Nephron progenitor cell (in vitro differentiated cells): ENCODE data around the gene CCNY.

ENCODE experiments used
- DNase-seq: peaks from one replicate; pipeline ENCODE4 v3.0.0; 2021
- H3K27ac Mint-ChIP-seq: 2 replicates; pipeline ENCODE4 v1.8.0; 2021; ENCODE audit warnings: mild to moderate bottlenecking, moderate library complexity, mixed read lengths
- H3K27me3 Mint-ChIP-seq: 2 replicates; pipeline ENCODE4 v1.8.0; 2021; ENCODE audit warnings: mild to moderate bottlenecking, low read depth, mixed read lengths; ENCODE audit not compliant: poor library complexity
- H3K36me3 Mint-ChIP-seq: 2 replicates; pipeline ENCODE4 v1.8.0; 2021; ENCODE audit warnings: low read depth, mixed read lengths
- H3K4me1 Mint-ChIP-seq: 2 replicates; pipeline ENCODE4 v1.8.0; 2021; ENCODE audit warnings: mixed read lengths
- H3K4me3 Mint-ChIP-seq: 2 replicates; pipeline ENCODE4 v1.8.0; 2021; ENCODE audit warnings: mild to moderate bottlenecking, moderate library complexity, mixed read lengths
- H3K9me3 Mint-ChIP-seq: 2 replicates; pipeline ENCODE4 v1.8.0; 2021; ENCODE audit warnings: mild to moderate bottlenecking, moderate library complexity, mixed read lengths
- TF ChIP-seq, protein P1 (sequence below): fragments of 200-600 bp; sonication (generic); IDR thresholded peaks from 2 replicates; pipeline ENCODE4 v1.5.0; 2021; ENCODE audit warnings: antibody characterized with exemption

The CCNY gene

DNA sequence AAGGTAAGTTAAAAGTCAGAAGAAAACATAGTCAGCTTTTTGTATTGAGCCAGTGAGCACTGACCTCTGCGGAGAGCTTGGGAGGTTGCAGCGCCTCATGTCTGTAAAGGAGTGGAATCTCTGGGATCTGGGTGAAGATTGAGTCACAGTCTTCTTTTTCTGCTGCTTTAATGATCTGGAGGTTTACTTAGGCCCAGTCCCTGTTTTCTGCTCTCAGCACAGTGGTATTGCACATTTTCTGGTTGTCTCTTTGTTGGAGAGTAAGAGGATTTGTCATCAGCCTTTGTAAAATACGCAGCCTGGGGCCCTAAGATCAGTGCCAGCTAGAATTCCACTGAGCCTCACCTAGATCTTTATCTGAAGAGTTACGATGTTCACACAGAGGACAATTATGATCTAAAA is 210.5 kb downstream of the CCNY start:
- Mint-ChIP-seq H3K27me3 (no peaks in the 10 kb centered on the region), H3K27ac (peak overlapping the region; percentile 89), H3K36me3 (peaks cover 25% of the 10 kb centered on the region), H3K4me3 (no peak overlapping the region), H3K9me3 (no peaks in the 10 kb centered on the region), H3K4me1 (peaks cover 4% of the 10 kb centered on the region)
- no peak for DNase-seq
- TF ChIP-seq, protein P1, sequence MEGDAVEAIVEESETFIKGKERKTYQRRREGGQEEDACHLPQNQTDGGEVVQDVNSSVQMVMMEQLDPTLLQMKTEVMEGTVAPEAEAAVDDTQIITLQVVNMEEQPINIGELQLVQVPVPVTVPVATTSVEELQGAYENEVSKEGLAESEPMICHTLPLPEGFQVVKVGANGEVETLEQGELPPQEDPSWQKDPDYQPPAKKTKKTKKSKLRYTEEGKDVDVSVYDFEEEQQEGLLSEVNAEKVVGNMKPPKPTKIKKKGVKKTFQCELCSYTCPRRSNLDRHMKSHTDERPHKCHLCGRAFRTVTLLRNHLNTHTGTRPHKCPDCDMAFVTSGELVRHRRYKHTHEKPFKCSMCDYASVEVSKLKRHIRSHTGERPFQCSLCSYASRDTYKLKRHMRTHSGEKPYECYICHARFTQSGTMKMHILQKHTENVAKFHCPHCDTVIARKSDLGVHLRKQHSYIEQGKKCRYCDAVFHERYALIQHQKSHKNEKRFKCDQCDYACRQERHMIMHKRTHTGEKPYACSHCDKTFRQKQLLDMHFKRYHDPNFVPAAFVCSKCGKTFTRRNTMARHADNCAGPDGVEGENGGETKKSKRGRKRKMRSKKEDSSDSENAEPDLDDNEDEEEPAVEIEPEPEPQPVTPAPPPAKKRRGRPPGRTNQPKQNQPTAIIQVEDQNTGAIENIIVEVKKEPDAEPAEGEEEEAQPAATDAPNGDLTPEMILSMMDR, result no peak

DNA sequence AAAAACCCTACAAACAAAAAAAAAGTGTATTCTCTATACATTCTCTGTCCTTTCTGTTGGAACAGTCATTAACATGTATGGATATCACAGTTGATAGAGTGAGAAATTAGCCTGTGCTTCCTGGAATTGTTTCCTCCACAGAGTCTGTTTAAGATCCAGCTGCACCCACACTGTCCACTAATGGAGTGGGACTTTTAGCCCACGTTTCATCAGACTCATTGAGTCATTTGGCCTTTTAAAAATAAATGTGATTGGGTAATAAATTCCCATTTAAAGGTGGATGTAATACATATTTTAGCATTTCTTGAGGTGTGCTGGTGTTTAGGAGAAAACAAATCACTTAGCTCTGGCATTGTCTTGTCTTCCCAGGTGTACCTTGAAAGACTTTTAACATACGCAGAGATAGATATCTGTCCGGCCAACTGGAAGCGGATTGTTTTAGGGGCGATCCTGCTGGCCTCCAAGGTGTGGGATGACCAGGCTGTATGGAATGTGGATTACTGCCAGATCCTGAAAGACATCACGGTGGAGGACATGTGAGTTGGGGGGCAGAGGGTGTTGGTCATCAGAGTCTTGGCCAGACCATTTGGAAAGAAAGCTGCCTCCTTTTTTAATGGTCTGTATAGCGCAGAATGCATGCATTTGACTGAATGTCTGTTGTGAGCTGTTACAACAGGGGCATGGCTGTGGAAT is 216.5 kb downstream of the CCNY start:
- Mint-ChIP-seq H3K4me1 (peaks cover 11% of the 10 kb centered on the region), H3K36me3 (peaks cover 19% of the 10 kb centered on the region), H3K9me3 (no peaks in the 10 kb centered on the region), H3K27ac (no peak overlapping the region), H3K27me3 (no peaks in the 10 kb centered on the region), H3K4me3 (no peak overlapping the region)
- no peak for DNase-seq
- TF ChIP-seq, protein P1, result no peak

DNA sequence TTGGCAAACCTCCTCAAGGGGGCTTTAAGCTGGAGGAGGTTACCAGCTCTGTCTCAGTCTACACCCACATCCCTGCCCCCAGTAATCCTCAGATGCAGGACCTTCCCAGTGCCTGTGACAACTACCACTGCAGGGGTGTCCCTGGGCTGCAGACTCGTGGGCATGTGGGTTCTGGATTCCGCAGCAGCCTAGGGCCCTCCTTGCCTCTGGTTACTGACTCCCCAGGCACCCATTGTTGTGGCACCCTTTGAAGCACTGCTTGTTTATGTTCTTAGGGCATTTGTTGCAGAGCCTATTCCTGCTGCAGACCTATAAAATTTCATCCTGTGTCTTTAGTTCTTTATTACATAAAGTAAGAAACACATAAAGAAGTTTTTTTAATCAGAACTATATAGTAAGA is 217.7 kb downstream of the CCNY start:
- TF ChIP-seq, protein P1, result no peak
- no peak for DNase-seq
- Mint-ChIP-seq H3K27me3 (no peaks in the 10 kb centered on the region), H3K9me3 (no peaks in the 10 kb centered on the region), H3K27ac (peak overlapping the region; percentile 62), H3K36me3 (peaks cover 19% of the 10 kb centered on the region), H3K4me3 (no peak overlapping the region), H3K4me1 (peaks cover 11% of the 10 kb centered on the region)

DNA sequence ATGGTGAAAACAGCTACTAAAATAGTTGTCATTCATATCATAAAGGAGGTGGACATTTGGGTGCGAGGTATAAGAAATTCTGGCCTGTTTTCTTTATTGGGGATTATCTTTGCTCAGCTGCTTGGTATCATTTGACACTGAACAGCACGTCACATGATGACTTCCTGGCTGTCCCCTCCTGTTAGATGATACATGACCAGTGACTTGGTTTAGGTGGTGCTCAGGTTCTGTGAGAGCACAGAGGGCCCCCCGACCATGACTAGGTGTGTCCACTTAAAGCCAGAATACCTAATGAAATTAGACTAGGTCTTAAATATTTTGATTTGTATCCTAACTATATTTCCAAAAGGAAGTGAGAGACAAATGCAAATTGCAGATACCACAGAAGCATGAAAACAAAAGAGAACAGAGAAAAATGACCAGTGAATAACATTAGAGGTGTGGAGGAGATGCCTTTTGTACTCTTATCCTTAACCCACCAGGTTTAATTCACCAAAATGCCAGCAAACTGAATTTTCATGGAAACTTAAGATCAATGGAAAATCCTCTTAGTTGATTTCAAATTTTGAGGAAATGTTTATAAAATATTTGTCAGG is 218.2 kb downstream of the CCNY start:
- H3K9me3 Mint-ChIP-seq, result no peaks in the 10 kb centered on the region
- no peaks in the 10 kb centered on the region for H3K27me3 Mint-ChIP-seq
- no peak for DNase-seq
- peaks cover 11% of the 10 kb centered on the region for H3K4me1 Mint-ChIP-seq
- H3K27ac Mint-ChIP-seq, result no peak overlapping the region
- H3K36me3 Mint-ChIP-seq, result peaks cover 19% of the 10 kb centered on the region
- H3K4me3 Mint-ChIP-seq, result no peak overlapping the region
- TF ChIP-seq, protein P1, result no peak

DNA sequence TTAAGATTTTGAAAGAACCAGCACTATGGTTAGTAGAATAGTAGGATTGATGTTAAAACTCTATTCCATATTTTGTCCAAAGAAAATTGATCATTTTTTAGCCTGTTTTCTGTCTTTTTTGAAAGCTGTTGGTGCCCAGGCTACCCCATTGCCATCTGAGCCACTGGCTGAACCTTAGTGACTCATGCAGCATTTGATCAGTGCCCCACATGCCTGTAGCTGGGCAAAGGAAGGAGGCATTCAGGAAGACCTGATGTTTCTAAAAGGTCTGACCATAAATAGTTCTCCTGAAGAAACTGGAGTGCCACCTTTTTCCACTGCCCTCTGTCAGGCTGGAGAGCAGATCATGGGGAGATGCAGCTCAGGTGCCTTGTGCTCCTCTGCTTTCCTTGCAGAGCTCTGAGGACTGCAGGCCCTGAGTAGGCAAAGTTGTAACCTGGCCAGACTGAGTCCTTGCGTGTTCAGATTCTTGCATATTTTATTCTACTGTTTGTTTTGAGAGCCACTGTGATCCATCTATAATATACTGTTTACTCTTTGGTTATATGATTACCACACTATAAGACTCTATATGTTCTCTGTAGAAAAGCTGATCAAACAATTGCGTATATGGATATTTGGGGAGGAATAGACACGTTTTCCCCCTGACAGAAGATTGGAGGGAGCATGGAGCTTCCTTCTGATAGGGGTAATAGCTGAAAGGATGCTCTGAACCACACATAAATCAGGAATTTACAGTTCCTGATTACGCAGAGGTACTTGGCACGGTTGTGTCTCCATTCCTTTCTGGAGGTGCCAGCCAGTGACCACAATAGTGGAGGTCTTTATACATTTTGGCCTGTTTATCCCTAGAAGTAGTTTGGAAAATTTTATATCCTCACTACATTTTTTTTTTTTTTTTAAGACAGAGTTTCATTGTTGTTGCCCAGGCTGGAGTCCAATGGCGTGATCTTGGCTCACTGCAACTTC is 219.9 kb downstream of the CCNY start:
- Mint-ChIP-seq H3K36me3 (peaks cover 12% of the 10 kb centered on the region), H3K27me3 (no peaks in the 10 kb centered on the region), H3K4me3 (no peak overlapping the region), H3K27ac (no peak overlapping the region), H3K9me3 (no peaks in the 10 kb centered on the region), H3K4me1 (peaks cover 11% of the 10 kb centered on the region)
- DNase-seq, result no peak
- TF ChIP-seq, protein P1, result no peak
